HEK293 (cell line): ENCODE measurements around the gene CRYAB.

ENCODE experiments used
- ZNF521 ChIP-seq: fragments of 450-650 bp; formaldehyde crosslinking; IDR thresholded peaks from 2 replicates; pipeline ENCODE4 v1.5.1; 2017; ENCODE audit warnings: missing biosample characterization, mild to moderate bottlenecking, missing genetic modification characterization
- TF ChIP-seq, protein P1 (sequence below): fragments of 450-650 bp; formaldehyde crosslinking; IDR thresholded peaks from 2 replicates; pipeline ENCODE4 v1.5.1; 2017; ENCODE audit warnings: missing biosample characterization, missing genetic modification characterization

DNA sequence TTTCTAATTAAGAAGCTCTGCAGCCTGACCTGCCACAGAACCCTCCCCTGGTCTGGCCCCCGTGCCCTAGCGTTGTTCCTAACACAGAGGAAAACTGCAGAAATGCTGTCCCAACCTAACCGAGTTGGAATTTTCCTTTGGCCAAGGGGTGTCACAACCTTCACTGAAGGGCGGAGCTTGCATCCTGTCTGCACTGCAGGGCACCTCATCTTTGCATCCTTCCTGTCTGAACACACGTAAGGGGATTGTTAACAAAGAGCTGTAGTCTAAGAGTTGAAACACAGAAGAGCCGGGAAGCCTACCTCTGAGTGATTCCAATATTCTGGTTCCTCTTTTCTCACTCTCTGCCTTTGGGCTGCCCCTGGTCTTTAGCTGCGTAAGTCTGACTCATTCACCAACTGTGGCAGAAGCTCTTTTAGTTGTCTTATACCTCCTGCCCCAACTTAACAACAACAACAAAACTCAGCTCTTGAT, 27.2 kb upstream of the CRYAB start:
- no peak for TF ChIP-seq ZNF521 (tag by site-specific recombination)
- TF ChIP-seq, protein P1, sequence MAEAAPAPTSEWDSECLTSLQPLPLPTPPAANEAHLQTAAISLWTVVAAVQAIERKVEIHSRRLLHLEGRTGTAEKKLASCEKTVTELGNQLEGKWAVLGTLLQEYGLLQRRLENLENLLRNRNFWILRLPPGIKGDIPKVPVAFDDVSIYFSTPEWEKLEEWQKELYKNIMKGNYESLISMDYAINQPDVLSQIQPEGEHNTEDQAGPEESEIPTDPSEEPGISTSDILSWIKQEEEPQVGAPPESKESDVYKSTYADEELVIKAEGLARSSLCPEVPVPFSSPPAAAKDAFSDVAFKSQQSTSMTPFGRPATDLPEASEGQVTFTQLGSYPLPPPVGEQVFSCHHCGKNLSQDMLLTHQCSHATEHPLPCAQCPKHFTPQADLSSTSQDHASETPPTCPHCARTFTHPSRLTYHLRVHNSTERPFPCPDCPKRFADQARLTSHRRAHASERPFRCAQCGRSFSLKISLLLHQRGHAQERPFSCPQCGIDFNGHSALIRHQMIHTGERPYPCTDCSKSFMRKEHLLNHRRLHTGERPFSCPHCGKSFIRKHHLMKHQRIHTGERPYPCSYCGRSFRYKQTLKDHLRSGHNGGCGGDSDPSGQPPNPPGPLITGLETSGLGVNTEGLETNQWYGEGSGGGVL, result no peak
